ENCODE data around the gene NPY. TPM values are rescaled to one million over a fixed set of nuclear protein-coding genes. Genes with fewer than 3 reads are reported as not detected.

The NPY gene
- total and polyA plus RNA-seq, 2 of the 8 experiments (the other 6 are each of a cell fraction or from before 2014, with no cell fraction given) = 1.2 to 1.7 TPM

- peak overlapping the region; percentile 34; the same call in 1 of the 2 replicates for H2BK20ac ChIP-seq (ENCODE audit: low read length)
- 0 out of 2 replicates have a peak overlapping the region, but pooled peaks have one; percentile 31 for H2BK15ac ChIP-seq (ENCODE audit: low read length)
- no peak overlapping the region for H3K23ac ChIP-seq (ENCODE audit: insufficient read length)
- no peak overlapping the region for H3K56ac ChIP-seq (replicated peaks; ENCODE audit: insufficient read length, low read depth, low read length)
- no peak overlapping the region for H2BK12ac ChIP-seq (ENCODE audit: low read depth, low read length)
- H4K91ac ChIP-seq (replicated peaks; ENCODE audit: insufficient read length, low read length) = no peak overlapping the region
- no peak overlapping the region for H2AK5ac ChIP-seq (ENCODE audit: low read depth, low read length)
- 0 out of 2 replicates have a peak overlapping the region, but pooled peaks have one; percentile 60 for H2AFZ ChIP-seq (ENCODE audit: low read length)
- no peak overlapping the region for H2BK120ac ChIP-seq (replicated peaks; ENCODE audit: low read depth, low read length)
- peak overlapping the region; percentile 88 for H4K8ac ChIP-seq (ENCODE audit: extremely low read depth, insufficient read depth, low read length)
- peaks cover 22% of the 10 kb centered on the region for H3K23me2 ChIP-seq (ENCODE audit: low read depth, low read length)
- POLR2A ChIA-PET (ENCODE audit: partially characterized antibody) = interaction anchor here (1.5 kb wide), 2 partner anchors 10 to 109 kb away, joined by 3 to 5 read pairs; no protein-coding TSS in a partner anchor
- H3K18ac ChIP-seq (ENCODE audit: extremely low read depth, low read length) = no peak overlapping the region
- CTCF ChIA-PET (ENCODE audit: partially characterized antibody) = interaction anchor here (1.2 kb wide), 1 partner anchor 421 kb away, joined by 3 read pairs; no protein-coding TSS in a partner anchor
- H3K27ac ChIP-seq (ENCODE audit: low read depth, low read length) = no peak overlapping the region
- H3K27me3 ChIP-seq (replicated peaks in 1 of 4; ENCODE audit: control insufficient read depth in 3 of 4, extremely low read depth in 1 of 4, insufficient read depth in 3 of 4, low read length in 3 of 4) = peaks cover 10 to 37% (median 30%) of the 10 kb centered on the region in 4 experiments
- peaks cover 12 to 21% of the 10 kb centered on the region in 2 experiments for H3K9me3 ChIP-seq (ENCODE audit: insufficient read depth in 2 of 2, low read depth in 1 of 2, low read length in 1 of 2)
- WGBS, 2 experiments (ENCODE audit: extremely low coverage in 1 of 2, insufficient coverage in 1 of 2, insufficient read length in 1 of 2, insufficient replicate concordance in 2 of 2, low coverage in 1 of 2, low lambda C conversion rate in 2 of 2, missing lambda C conversion rate in 1 of 2) = 46% methylated on average over 16 of the region's 19 CpGs; no CpG with 5 or more reads in 1 of the 2 experiments
- H2BK5ac ChIP-seq (ENCODE audit: low read depth, low read length) = no peak overlapping the region
- no peaks in the 10 kb centered on the region for H3K79me2 ChIP-seq (ENCODE audit: control insufficient read depth in 1 of 2, insufficient read depth in 2 of 2, low read length in 2 of 2)
- H3K4me2 ChIP-seq (ENCODE audit: insufficient read depth in 1 of 2, low read depth in 2 of 2, low read length in 2 of 2) = peak overlapping the region; percentile 85 to 97
- no peak for FAIRE-seq
- H3K9ac ChIP-seq (replicated peaks in 1 of 4; ENCODE audit: extremely low read depth in 1 of 4, low read depth in 3 of 4, low read length in 3 of 4) = no peak overlapping the region
- TF ChIP-seq MAX (IDR thresholded peaks at IDR 0.05) (no peak), ASH2L (IDR thresholded peaks at IDR 0.05; ENCODE audit: low read length) (no peak), RNF2 (IDR thresholded peaks at IDR 0.05; ENCODE audit: borderline replicate concordance, low read depth, low read length, missing control alignments, poor library complexity, severe bottlenecking) (no peak), EZH2 (IDR thresholded peaks at IDR 0.05; ENCODE audit: low read depth, low read length, severe bottlenecking) (peak; percentile 8), SUZ12 (IDR thresholded peaks at IDR 0.05; ENCODE audit: low read length) (0 out of 2 replicates have a peak, but pooled peaks have one; percentile 45), KDM4A (IDR thresholded peaks at IDR 0.05; ENCODE audit: low read depth, low read length, severe bottlenecking) (peak; percentile 68)
- H3K14ac ChIP-seq (ENCODE audit: insufficient read length) = no peak overlapping the region
- peak overlapping the region; percentile 15 to 57 (median 33); a peak in 5 of 8 replicates for H3K4me3 ChIP-seq (ENCODE audit: extremely low read depth in 1 of 4, insufficient read depth in 2 of 4, low read depth in 3 of 4, low read length in 4 of 4)
- peaks cover 0 to 6% (median 2%) of the 10 kb centered on the region in 4 experiments; a peak in 2 of 8 replicates for H3K36me3 ChIP-seq (ENCODE audit: control insufficient read depth in 2 of 4, insufficient read depth in 4 of 4, low read length in 3 of 4)
- H3K79me1 ChIP-seq (ENCODE audit: low read depth, low read length) = no peaks in the 10 kb centered on the region
- no peak overlapping the region for H3K4ac ChIP-seq (replicated peaks; ENCODE audit: insufficient read length, low read depth, low read length)
- no peaks in the 10 kb centered on the region for H4K20me1 ChIP-seq (replicated peaks in 1 of 2; ENCODE audit: control insufficient read depth in 1 of 2, insufficient read depth in 2 of 2, low read length in 2 of 2)
- peaks cover 0 to 5% (median 0%) of the 10 kb centered on the region in 4 experiments; a peak in 2 of 7 replicates for H3K4me1 ChIP-seq (replicated peaks in 1 of 4; ENCODE audit: control insufficient read depth in 3 of 4, insufficient read depth in 4 of 4, low read length in 3 of 4)
- no peak overlapping the region for H4K5ac ChIP-seq (ENCODE audit: insufficient read length, low read depth, low read length)
- peak in 1 of 2 experiments; percentile 68 for DNase-seq (ENCODE audit: low read depth in 1 of 2, low spot score in 2 of 2)
Measured at GRCh38 chr7:24283554-24283896, 465 bp upstream of the NPY start.

Measured in H1 (cell line).